ENCODE measurements around the gene SGSM2. TPM values are rescaled to one million over a fixed set of nuclear protein-coding genes. Genes with fewer than 3 reads are reported as not detected.

The SGSM2 gene
- total RNA-seq, 1 donor from 2014 or later: 127 TPM

DNA sequence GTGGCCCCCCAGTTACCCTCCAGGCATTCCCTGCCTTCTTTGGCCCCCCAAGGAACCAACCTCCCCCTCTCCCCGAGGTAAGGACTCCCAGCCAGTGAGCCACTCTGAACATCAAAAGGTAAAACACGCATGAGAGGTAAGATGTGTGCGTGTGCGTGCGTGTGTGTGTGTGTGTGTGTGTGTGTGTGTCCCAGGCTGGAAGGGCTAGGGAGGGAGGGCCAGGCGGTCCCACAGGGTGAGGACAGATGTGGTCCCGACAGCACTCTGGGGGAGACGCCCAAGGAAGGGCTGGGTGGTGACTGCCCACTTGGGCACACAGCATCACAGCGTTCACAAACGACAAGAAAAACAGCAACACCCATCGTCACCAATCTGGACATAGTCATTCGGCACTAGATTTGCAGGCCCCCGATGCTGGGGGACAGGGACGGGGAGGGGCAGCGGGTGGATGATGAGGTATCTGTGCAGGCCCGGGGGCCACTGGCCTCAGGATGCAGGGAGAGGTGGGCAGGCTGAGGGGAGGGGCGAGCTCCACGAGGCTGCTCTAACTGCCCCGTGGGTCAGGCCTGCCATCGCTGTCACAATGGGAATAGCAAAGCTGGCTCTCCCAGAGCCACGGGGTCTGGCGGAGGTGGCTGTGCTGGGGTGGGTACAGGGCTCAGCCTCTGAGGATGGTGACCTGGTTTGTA lies 47.3 kb downstream of the SGSM2 start:
- TF ChIP-seq, protein P1, sequence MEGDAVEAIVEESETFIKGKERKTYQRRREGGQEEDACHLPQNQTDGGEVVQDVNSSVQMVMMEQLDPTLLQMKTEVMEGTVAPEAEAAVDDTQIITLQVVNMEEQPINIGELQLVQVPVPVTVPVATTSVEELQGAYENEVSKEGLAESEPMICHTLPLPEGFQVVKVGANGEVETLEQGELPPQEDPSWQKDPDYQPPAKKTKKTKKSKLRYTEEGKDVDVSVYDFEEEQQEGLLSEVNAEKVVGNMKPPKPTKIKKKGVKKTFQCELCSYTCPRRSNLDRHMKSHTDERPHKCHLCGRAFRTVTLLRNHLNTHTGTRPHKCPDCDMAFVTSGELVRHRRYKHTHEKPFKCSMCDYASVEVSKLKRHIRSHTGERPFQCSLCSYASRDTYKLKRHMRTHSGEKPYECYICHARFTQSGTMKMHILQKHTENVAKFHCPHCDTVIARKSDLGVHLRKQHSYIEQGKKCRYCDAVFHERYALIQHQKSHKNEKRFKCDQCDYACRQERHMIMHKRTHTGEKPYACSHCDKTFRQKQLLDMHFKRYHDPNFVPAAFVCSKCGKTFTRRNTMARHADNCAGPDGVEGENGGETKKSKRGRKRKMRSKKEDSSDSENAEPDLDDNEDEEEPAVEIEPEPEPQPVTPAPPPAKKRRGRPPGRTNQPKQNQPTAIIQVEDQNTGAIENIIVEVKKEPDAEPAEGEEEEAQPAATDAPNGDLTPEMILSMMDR (IDR thresholded peaks at IDR 0.05; ENCODE audit: unreplicated experiment): no peak
- DNase-seq (ENCODE audit: low spot score, unreplicated experiment): no peak
- Mint-ChIP-seq H3K27ac (no peak overlapping the region), H3K4me3 (ENCODE audit: low read depth) (no peak overlapping the region), H3K36me3 (ENCODE audit: insufficient read depth) (peaks cover 6% of the 10 kb centered on the region), H3K27me3 (no peaks in the 10 kb centered on the region), H3K4me1 (ENCODE audit: low read depth) (peaks cover 10% of the 10 kb centered on the region), H3K9me3 (ENCODE audit: low read depth) (no peaks in the 10 kb centered on the region)

DNA sequence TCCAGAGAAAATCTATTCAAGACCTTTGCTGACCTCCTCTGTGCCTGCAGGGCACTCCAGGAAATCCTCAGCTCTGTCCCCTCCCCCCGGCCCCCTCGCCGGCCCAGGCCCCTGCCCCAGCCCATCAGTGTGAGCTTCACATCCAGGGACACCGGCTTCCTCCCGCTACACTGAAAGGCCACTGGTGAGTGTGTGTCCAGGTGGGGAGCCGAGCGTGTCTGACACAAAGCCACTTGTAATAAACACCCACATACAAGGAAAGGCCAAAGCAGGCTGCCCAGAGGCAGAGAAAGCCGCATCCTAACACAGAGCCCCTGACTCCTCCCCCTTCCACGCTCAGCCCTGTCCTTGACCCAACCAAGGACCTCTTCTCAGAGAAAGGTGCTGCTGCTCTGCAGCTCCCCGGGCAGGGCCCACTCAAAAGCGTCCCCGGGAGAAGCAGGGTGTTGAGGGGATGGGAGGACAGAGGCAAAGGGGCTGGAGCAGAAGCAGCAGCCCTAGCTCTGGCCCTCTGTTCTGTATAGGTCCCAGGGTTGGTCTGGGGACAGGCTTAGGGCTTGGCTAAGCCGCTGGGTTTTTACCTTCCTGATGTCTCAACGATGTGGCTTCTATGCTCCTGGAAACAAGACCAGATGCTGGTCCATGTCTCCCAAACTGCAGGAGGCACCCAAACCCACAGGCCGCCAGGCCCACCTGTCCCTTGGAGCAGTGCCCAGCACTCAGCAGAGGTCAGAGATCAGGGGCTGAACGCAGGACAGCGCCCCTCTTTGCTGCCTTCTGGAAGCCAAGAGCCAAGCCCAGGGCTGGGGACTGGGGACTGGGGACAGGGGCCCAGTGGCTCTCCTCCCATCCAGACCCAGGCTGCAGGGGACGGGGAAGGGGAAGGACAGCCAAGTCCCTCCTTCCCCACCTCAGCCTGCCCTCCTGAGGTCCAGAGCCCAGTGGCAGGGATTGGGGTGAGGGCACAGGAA lies 48.2 kb downstream of the SGSM2 start:
- TF ChIP-seq, protein P1 (IDR thresholded peaks at IDR 0.05; ENCODE audit: unreplicated experiment): no peak
- H3K36me3 Mint-ChIP-seq (ENCODE audit: insufficient read depth): peaks cover 6% of the 10 kb centered on the region
- no peak overlapping the region for H3K27ac Mint-ChIP-seq
- no peak overlapping the region for H3K4me3 Mint-ChIP-seq (ENCODE audit: low read depth)
- H3K4me1 Mint-ChIP-seq (ENCODE audit: low read depth): peaks cover 10% of the 10 kb centered on the region
- no peaks in the 10 kb centered on the region for H3K9me3 Mint-ChIP-seq (ENCODE audit: low read depth)
- DNase-seq (ENCODE audit: low spot score, unreplicated experiment): no peak
- H3K27me3 Mint-ChIP-seq: no peaks in the 10 kb centered on the region

DNA sequence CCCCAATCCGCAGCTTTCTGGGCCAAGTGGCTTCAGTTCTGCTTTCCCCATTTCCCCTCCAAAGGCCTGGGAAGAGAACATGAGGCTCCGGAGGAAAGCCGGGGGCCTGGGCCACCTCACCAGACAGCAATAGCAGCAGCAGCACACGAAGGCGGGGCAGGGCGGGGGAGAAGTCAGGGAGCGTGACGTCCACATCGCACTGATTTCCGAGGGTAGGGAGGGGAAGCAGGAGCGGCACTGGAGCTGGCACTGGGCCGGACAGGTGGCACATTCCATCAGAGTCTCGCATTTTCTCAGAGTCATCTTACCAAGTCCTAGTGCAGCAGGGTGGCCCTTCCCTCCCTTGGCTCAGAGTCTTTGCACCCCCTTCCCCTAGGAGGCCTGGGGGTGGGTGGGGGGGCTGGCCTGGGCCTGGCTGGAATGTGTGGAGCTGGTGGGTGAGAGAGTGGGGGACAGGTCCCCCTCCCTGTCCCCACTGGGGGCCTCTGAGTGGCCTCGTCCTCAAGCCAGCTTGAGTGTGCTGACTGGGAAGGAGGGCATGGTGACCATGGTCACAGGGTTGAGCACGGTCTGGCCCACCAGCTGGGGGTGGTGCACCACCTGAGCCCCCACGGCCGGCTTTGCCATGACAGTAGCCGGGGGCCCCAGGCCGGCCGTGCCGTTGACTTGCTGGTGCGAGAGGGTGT lies 49.2 kb downstream of the SGSM2 start:
- DNase-seq (ENCODE audit: low spot score, unreplicated experiment): no peak
- Mint-ChIP-seq H3K27me3 (no peaks in the 10 kb centered on the region), H3K4me3 (ENCODE audit: low read depth) (no peak overlapping the region), H3K36me3 (ENCODE audit: insufficient read depth) (peaks cover 6% of the 10 kb centered on the region), H3K27ac (no peak overlapping the region), H3K9me3 (ENCODE audit: low read depth) (no peaks in the 10 kb centered on the region), H3K4me1 (ENCODE audit: low read depth) (peaks cover 10% of the 10 kb centered on the region)
- TF ChIP-seq, protein P1 (IDR thresholded peaks at IDR 0.05; ENCODE audit: unreplicated experiment): no peak

DNA sequence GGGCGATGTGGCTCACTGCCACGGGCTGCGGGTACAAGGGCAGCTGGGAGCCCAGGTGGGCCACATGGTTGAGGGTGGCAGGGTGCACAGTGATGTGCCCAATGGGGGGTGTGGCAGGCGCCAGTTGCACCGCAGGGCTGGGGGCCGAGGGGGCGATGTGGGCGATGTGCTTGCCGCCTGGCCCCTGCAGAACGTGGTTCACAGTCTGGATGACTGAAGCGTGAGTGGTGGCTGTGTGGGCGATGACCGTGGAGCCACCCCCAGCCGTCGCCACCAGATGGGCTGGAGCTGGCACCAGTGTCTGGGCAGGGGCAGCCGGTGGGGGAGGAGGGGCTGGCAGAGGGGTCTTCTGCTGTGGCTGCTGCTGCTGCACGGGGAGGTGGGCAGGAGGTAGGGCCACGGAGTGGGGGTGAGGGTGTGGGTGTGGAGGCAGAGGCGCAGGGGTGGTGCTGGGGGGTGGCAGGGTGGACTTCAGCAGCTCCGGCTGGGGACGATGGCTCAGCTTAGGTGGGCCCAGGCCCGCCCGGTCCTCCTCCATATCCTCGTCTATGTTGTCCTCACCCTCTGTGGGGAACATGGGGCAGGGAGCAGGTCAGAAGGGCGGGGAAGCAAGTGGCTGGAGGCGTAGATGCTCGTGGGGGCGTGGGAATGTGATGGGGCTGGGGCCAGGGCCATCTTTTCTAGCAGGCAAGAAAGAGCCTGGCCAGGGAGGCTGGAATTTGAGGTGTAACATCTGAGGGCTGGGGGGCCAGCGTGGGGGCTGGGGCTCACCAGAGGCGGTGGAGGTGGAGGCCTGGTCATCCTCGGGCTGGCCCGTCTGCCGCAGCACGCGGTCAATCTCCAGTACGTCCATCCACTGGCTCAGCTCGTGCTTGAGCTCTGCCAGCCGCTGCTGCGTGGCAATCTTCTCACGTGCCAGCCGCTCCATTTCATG lies 50.1 kb downstream of the SGSM2 start:
- peaks cover 6% of the 10 kb centered on the region for H3K36me3 Mint-ChIP-seq (ENCODE audit: insufficient read depth)
- TF ChIP-seq, protein P1 (IDR thresholded peaks at IDR 0.05; ENCODE audit: unreplicated experiment): no peak
- H3K27ac Mint-ChIP-seq: no peak overlapping the region
- no peaks in the 10 kb centered on the region for H3K9me3 Mint-ChIP-seq (ENCODE audit: low read depth)
- DNase-seq (ENCODE audit: low spot score, unreplicated experiment): no peak
- H3K4me3 Mint-ChIP-seq (ENCODE audit: low read depth): no peak overlapping the region
- peaks cover 18% of the 10 kb centered on the region for H3K4me1 Mint-ChIP-seq (ENCODE audit: low read depth)
- H3K27me3 Mint-ChIP-seq: no peaks in the 10 kb centered on the region
